ENCODE data around the gene SLC25A53. TPM values are rescaled to one million over a fixed set of nuclear protein-coding genes. Genes with fewer than 3 reads are reported as not detected.

SLC25A53 gene
- total RNA-seq, 1 donor from 2014 or later = 4.2 TPM

DNA sequence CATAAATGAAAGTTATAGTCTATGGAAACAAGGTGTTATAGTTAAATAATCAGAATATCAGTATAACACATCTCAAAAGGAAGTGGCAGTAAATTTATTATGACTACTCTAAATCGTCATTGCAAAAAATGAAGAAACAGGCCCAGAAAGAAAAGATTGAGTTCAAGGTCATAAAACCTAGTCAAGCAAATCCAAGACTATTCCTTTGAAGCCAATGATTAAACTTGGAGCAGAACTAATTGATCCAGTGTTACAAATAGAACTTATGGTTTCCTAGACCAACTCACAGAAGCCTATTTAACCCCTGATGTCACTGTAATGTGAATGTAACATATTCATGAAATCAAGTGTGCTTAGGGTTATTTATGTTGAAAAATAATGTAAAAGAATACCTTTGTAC, 11.3 kb upstream of the SLC25A53 start:
- no peak overlapping the region for H3K4me3 ChIP-seq (ENCODE audit: low read depth, low read length)

DNA sequence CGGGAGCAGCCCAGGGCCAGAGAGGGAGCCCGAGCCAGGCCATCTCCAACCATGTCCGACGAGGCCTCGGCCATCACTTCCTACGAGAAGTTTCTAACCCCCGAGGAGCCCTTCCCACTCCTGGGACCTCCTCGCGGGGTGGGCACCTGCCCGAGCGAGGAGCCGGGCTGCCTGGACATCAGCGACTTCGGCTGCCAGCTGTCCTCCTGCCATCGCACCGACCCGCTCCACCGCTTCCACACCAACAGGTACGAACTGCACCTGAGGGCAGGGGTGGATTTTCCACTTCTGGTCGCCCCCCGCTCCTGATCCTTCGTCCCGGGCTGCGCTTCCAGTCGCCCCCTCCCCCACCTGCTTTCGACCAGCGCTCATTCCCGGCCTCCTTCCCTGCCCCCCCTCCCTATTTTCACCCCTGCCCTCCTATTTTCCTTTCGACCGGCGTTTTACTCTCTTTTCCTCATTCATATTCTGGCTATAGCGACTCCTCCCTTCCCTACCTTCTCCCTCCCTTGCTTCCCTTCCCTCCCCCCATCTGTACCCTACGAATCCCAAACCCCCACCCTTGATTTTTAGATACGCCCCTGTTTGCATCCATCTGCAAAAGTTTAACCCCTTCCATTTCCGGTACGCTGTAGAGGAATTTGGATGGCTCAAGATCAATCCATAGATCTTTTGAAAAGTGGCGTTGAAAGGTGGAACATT, 10.1 kb upstream of the SLC25A53 start:
- no peaks in the 10 kb centered on the region for H3K27me3 ChIP-seq (ENCODE audit: control insufficient read depth, insufficient read depth, low read length)
- H3K4me3 ChIP-seq (ENCODE audit: low read depth, low read length) = peak overlapping the region; percentile 76
- TF ChIP-seq, protein P1, sequence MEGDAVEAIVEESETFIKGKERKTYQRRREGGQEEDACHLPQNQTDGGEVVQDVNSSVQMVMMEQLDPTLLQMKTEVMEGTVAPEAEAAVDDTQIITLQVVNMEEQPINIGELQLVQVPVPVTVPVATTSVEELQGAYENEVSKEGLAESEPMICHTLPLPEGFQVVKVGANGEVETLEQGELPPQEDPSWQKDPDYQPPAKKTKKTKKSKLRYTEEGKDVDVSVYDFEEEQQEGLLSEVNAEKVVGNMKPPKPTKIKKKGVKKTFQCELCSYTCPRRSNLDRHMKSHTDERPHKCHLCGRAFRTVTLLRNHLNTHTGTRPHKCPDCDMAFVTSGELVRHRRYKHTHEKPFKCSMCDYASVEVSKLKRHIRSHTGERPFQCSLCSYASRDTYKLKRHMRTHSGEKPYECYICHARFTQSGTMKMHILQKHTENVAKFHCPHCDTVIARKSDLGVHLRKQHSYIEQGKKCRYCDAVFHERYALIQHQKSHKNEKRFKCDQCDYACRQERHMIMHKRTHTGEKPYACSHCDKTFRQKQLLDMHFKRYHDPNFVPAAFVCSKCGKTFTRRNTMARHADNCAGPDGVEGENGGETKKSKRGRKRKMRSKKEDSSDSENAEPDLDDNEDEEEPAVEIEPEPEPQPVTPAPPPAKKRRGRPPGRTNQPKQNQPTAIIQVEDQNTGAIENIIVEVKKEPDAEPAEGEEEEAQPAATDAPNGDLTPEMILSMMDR (IDR thresholded peaks at IDR 0.05; ENCODE audit: insufficient read depth, low read length, severe bottlenecking) = no peak
- DNase-seq (ENCODE audit: low read depth) (no peak), FAIRE-seq (no peak)
- H3K36me3 ChIP-seq (ENCODE audit: control insufficient read depth, insufficient read depth, low read length) = no peaks in the 10 kb centered on the region

More for the DNA sequence above, 11.3 kb upstream of the SLC25A53 start:
- TF ChIP-seq, protein P1 (IDR thresholded peaks at IDR 0.05; ENCODE audit: insufficient read depth, low read length, severe bottlenecking) = no peak
- DNase-seq (ENCODE audit: low read depth) (no peak), FAIRE-seq (no peak)
- no peaks in the 10 kb centered on the region for H3K27me3 ChIP-seq (ENCODE audit: control insufficient read depth, insufficient read depth, low read length)
- H3K36me3 ChIP-seq (ENCODE audit: control insufficient read depth, insufficient read depth, low read length) = no peaks in the 10 kb centered on the region

DNA sequence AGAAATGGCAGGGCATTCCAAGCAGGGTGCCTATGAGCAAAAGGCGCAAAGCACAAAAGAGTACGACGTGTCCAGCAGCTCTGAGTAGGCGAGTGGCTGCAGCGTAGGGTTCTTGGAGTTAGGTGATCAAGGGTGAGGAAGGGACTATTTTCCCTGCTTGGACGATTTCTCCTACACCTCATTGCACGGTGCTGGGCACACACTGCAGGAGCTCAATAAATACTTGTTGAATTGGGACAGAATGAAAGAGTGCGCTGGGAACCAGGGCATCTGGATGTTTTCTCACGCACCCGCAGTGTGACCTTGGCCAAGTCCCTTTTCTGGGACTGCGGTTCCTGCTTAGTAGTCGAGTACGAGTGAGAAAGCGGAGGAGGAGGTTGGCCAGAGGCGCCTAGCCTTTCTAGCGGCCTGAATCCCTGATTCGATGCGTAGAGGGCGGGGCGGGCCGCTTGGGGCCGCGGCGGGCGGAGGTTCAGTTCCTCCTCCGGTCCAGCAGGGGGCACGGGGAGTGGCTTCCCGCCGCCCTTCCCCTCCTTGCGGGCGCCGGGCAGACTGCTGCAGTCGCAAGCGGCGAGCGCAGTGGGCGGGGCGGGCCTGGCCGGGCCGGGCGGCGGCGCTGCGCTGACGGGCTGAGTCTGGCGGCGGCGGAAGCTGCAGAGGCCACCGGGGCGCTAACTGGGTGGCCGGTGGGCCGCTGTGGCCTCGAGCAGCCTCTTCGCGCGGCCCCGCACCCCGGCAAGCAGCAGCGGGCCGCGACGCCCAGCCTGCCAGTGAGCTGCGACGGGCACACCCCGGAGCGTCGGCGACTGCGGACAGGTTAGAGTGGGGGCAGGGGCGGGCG, 9.3 kb upstream of the SLC25A53 start, which contains the start of gene FAM199X:
TSS of gene FAM199X (plus strand) at position 560 of the 841 bp plus-strand sequence. CDS start 333 bp downstream, outside the sequence.
- Histone ChIP-seq H3K27me3 (ENCODE audit: control insufficient read depth, insufficient read depth, low read length) (no peaks in the 10 kb centered on the region), H3K4me3 (ENCODE audit: low read depth, low read length) (peak within 1 kb of the TSS; percentile 76), H3K36me3 (ENCODE audit: control insufficient read depth, insufficient read depth, low read length) (no peaks in the 10 kb centered on the region)
- FAIRE-seq = no peak
- TF ChIP-seq, protein P1 (IDR thresholded peaks at IDR 0.05; ENCODE audit: insufficient read depth, low read length, severe bottlenecking) = peak; percentile 63
- DNase-seq (ENCODE audit: low read depth) = peak; percentile 65

DNA sequence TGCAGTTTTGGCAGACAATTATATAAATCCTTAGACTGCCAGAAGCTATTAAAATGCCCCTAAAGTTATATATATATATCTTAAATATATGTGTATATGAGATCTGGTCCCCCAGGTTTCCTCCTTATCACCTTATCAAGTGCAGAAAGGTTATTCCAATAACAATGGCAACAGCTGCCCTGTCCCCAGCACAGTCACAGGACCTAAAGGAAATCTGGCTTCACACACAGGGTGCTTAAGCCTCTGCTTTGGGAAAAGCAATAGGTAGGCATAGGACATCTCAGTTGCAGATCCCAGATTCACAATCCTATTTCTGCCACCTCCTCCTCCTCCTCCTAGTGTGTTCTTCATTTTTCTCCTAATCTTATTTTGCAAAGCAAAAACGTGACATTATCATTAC, 5.8 kb downstream of the SLC25A53 start:
- FAIRE-seq (no peak), DNase-seq (ENCODE audit: low read depth) (no peak)
- no peaks in the 10 kb centered on the region for H3K36me3 ChIP-seq (ENCODE audit: control insufficient read depth, insufficient read depth, low read length)
- H3K27me3 ChIP-seq (ENCODE audit: control insufficient read depth, insufficient read depth, low read length) = no peaks in the 10 kb centered on the region
- TF ChIP-seq, protein P1 (IDR thresholded peaks at IDR 0.05; ENCODE audit: insufficient read depth, low read length, severe bottlenecking) = no peak
- no peak overlapping the region for H3K4me3 ChIP-seq (ENCODE audit: low read depth, low read length)

DNA sequence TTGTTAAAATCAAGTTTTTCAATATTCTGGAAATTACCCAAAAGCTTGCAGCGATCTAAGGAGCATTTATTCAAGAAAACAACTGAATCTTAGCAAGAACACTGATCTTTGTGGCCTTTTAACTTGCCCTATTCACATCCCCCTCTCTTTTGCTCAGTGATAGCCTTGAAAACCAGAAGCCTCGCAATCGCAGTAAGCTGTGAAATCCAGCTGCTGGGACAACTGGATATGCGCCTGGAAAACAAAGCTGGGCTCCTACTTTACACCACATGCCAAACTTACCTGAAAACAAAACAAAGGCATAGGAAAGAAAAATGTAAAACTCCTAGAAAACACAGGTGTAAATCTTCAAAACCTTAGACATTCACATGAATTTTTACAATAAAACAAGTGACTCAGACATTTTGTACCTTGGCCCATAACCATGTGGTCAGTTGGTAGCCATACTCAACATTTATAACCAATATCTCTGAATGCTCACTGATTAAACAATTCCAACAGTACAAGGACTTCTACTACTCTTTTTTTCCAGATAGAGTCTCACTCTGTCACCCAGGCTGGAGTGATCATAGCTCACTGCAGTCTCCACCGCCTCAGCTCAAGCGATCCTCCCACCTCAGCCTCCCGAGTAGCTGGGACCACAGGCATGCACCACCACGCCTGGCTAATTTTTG, 15.6 kb downstream of the SLC25A53 start:
- FAIRE-seq (no peak), DNase-seq (ENCODE audit: low read depth) (no peak)
- Histone ChIP-seq H3K4me3 (ENCODE audit: low read depth, low read length) (no peak overlapping the region), H3K27me3 (ENCODE audit: control insufficient read depth, insufficient read depth, low read length) (no peaks in the 10 kb centered on the region), H3K36me3 (ENCODE audit: control insufficient read depth, insufficient read depth, low read length) (no peaks in the 10 kb centered on the region)
- TF ChIP-seq, protein P1 (IDR thresholded peaks at IDR 0.05; ENCODE audit: insufficient read depth, low read length, severe bottlenecking) = no peak
